ENCODE measurements around the gene MPLKIP. TPM values are rescaled to one million over a fixed set of nuclear protein-coding genes. Genes with fewer than 3 reads are reported as not detected.
"Not testable (repeated sequence)": the region's sequence is repeated elsewhere in the genome, so short reads cannot be mapped to it uniquely, and the experiment has no call there.

MPLKIP gene
- total RNA-seq, 1 donor = 7.8 TPM

DNA sequence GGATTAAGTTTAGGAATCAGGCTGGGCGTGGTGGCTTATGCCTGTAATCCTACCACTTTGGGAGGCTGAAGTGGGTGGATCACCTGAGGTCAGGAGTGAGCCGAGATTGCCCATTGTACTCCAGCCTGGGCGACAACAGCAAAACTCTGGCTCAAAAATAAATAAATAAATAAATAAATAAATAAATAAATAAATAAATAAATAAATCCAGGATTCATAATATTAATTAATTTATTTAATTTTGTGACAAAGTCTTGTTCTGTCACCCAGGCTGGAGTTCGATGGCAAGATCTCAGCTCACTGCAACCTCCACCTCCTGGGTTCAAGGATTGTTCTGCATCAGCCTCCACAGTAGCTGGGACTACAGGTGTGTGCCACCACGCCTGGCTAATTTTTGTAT, 4.6 kb upstream of the MPLKIP start:
- H3K4me3 ChIP-seq (ENCODE audit: low read depth, low read length) = no peak overlapping the region
- TF ChIP-seq, protein P1, sequence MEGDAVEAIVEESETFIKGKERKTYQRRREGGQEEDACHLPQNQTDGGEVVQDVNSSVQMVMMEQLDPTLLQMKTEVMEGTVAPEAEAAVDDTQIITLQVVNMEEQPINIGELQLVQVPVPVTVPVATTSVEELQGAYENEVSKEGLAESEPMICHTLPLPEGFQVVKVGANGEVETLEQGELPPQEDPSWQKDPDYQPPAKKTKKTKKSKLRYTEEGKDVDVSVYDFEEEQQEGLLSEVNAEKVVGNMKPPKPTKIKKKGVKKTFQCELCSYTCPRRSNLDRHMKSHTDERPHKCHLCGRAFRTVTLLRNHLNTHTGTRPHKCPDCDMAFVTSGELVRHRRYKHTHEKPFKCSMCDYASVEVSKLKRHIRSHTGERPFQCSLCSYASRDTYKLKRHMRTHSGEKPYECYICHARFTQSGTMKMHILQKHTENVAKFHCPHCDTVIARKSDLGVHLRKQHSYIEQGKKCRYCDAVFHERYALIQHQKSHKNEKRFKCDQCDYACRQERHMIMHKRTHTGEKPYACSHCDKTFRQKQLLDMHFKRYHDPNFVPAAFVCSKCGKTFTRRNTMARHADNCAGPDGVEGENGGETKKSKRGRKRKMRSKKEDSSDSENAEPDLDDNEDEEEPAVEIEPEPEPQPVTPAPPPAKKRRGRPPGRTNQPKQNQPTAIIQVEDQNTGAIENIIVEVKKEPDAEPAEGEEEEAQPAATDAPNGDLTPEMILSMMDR (IDR thresholded peaks at IDR 0.05; ENCODE audit: insufficient read depth, low read depth, low read length) = no peak
- DNase-seq (ENCODE audit: low read depth) = no peak

DNA sequence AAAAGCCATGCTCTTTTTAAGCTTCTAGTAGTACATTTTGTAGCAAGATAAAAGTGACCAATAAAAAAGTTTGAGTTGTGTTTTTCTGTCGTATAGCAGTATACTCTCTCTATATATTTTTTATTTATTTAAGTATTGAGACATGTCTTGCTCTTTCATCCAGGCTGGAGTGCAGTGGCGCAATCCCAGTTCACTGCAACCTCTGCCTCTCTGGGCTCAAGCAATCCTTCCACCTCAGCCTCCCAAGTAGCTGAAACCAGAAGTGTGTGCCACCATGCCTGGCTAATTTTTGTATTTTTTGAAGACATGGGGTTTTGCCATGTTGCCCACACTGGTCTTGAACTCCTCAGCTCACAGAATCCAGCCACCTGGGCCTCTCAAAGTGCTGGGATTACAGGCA, 3.1 kb upstream of the MPLKIP start:
- no peak for DNase-seq (ENCODE audit: low read depth)
- H3K4me3 ChIP-seq (ENCODE audit: low read depth, low read length) = no peak overlapping the region
- TF ChIP-seq, protein P1 (IDR thresholded peaks at IDR 0.05; ENCODE audit: insufficient read depth, low read depth, low read length) = no peak

DNA sequence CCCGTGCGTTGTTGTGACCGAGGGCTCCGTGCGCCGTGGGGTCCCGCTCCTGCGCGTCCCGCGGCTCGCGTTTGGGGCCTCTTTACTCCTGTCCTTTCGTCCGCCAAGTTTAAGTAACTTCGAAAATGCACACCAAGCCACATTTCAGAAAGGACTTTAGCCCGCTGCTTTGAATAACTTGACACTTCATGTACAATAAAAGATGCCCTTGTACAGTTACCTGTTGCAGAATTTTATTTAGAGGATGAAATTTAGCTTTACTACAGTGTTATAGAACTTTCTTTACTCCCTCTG, 842 bp upstream of the MPLKIP start:
- TF ChIP-seq, protein P1 (IDR thresholded peaks at IDR 0.05; ENCODE audit: insufficient read depth, low read depth, low read length) = no peak
- H3K4me3 ChIP-seq (ENCODE audit: low read depth, low read length) = peak overlapping the region; percentile 97
- peak; percentile 22 for DNase-seq (ENCODE audit: low read depth)

DNA sequence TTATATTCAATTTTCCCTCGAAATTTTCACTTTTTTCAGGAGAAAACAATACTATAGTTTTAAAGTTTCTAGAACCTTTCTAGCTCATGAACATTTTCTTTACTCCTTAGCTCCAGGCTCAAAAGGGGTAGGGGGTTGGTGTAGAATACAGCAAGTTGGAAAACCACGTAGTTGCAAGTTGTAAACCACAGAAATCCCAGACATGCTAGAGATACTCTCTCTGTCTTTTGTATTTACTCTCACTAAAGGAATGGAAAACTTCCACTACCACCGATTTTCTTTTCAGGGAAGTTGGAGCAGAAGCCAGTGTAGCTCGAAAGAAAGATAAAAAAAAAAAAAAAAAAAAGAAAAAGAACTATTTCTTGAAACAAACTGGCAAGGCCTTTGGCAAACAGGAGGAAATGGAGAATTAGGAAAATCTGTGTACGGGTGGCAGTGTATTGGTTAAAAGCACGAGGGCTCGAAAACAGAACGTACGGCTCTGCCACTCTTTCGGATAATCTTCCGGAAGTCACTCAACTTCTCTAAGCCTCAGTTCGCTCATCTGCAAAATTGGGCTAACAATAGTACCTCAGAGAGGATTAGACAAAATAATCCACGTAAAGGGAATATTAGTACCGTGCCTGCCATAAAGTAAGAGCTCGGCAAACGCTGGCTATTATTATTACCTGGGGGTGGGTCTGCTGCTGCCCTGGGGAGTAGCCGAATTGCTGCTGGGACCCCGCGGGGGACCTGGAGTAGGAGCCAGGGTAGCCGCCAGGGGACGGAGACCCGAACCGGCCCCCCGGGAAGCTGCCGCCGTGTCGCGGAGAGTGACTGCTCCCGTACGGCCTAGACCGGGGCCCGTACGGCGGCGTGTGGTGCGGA, 628 bp downstream of the MPLKIP start:
- H3K4me3 ChIP-seq (ENCODE audit: low read depth, low read length) = peak overlapping the region; percentile 97
- peak; percentile 40 for DNase-seq (ENCODE audit: low read depth)
- TF ChIP-seq, protein P1 (IDR thresholded peaks at IDR 0.05; ENCODE audit: insufficient read depth, low read depth, low read length) = no peak

DNA sequence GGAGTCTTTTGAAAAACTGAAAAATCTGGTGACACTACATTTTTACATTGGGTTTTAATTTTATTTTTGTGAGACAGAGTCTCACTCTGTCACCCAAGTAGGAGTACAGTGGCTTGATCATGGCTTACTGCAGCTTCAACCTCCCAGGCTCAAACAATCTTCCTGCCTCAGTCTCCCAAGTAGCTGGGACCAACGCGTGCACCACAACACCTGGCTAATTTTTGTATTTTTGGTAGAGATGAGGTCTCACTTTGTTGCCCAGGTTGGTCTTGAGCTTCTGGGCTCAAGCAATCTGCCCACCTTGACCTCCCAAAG, 11.5 kb downstream of the MPLKIP start:
- no peak overlapping the region for H3K4me3 ChIP-seq (ENCODE audit: low read depth, low read length)
- TF ChIP-seq, protein P1 (IDR thresholded peaks at IDR 0.05; ENCODE audit: insufficient read depth, low read depth, low read length) = no peak
- DNase-seq (ENCODE audit: low read depth) = no peak

DNA sequence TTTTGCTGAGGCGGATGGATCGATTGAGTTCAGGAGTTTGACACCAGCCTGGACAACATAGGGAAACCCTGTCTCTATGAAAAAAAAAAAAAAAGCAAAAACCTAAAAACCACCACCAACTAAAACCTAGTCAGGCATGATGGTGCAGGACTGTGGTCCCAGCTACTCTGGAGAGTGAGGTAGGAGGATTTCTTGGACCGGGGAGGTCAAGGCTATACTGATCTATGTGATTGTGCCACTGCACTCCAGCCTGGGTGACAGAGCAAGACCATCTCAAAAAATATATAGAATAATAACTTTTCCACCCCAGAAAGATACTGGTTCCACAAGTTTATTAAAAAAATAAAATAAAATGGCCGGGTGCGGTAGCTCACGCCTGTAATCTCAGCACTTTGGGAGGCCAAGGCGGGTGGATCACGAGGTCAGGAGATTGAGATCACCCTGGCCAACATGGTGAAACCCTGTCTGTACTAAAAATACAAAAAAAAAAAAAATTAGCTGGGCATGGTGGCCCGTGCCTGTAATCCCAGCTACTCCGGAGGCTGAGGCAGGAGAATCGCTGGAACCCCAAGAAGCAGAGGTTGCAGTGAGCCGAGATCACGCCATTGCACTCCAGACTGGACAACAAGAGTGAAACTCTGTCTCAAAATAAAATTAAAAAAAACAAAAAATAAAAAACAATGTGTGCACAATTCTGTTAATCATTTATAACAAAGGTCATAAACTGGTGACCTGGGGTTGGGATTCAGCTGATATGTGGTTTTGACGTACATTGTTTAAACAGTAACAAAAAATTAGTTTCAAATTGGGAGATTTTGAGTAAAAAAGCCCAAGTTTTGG, 12.1 kb downstream of the MPLKIP start:
- DNase-seq (ENCODE audit: low read depth); H3K4me3 ChIP-seq (ENCODE audit: low read depth, low read length): not testable (repeated sequence)

DNA sequence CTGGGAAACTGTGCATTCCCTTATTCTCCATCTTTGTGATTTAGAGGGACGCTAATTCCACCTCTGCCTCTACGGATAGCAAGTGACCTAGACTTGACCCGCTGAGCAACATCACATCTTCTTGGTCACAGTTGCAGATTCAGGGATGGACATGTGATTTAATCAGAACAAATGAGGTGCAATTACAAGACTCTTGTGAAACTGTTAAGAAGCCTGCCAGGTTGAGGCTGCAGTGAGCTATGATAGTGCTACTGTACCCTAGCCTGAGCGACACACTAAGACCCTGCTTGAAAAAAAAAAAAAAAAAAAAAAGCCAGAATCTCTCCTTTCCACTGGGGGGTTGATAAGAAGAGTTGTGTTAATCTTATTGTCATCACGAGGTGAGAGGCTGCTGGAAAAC, 14.4 kb downstream of the MPLKIP start:
- no peak for DNase-seq (ENCODE audit: low read depth)
- TF ChIP-seq, protein P1 (IDR thresholded peaks at IDR 0.05; ENCODE audit: insufficient read depth, low read depth, low read length) = no peak
- no peak overlapping the region for H3K4me3 ChIP-seq (ENCODE audit: low read depth, low read length)

DNA sequence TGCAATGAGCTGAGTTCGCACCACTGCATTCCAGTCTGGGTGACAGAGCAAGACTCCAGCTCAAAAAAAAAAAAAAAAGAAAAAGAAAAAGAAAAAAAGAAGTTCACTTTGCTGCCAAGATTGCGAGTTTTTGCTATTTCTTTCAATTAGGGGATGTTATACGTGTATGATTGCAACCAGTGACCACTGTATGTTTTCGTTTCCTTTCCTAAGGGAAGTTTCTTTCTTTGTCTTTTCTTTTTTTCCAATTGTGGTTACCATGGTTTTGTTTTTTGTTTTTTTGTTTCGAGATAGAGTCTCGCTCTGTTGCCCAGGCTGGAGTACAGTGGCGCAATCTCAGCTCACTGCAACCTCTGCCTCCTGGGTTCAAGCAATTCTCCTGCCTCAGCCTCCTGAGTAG, 16.2 kb downstream of the MPLKIP start:
- H3K4me3 ChIP-seq (ENCODE audit: low read depth, low read length); DNase-seq (ENCODE audit: low read depth): not testable (repeated sequence)

DNA sequence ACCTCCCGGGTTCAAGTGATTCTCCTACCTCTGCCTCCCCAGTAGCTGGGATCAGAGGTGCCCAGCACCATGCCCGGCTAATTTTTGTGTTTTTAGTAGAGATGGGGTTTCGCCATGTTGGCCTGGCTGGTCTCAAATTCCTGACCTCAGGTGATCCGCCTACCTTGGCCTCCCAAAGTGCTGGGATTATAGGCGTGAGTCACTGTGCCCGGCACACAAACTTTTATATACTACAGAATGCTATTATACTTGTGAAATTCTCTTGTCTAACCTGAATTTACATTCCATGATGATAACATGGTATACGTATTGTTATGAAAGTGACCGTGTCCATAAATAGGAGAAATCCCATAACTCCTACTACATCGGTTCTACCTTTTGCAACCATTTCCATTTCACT, 17.2 kb downstream of the MPLKIP start:
- not testable (repeated sequence) for H3K4me3 ChIP-seq (ENCODE audit: low read depth, low read length); DNase-seq (ENCODE audit: low read depth)

Data from fibroblast of villous mesenchyme (primary cell).